Lower leg skin (tissue), 3 donors: ENCODE measurements around the gene RETSAT.

ENCODE experiments used
- CTCF ChIP-seq, 3 donors: fragments of 450-650 bp; IDR thresholded peaks; one replicate each; pipeline ENCODE4 v1.5.1; 2016; ENCODE audit warnings: antibody characterized with exemption in 3 of 3, mild to moderate bottlenecking in 3 of 3, moderate library complexity in 2 of 3
- POLR2A ChIP-seq, 2 donors: fragments of 450-650 bp; IDR thresholded peaks; one replicate each; pipeline ENCODE4 v1.6.1; 2016 to 2017; ENCODE audit warnings: antibody characterized with exemption in 2 of 2, mild to moderate bottlenecking in 1 of 2, moderate library complexity in 1 of 2

DNA sequence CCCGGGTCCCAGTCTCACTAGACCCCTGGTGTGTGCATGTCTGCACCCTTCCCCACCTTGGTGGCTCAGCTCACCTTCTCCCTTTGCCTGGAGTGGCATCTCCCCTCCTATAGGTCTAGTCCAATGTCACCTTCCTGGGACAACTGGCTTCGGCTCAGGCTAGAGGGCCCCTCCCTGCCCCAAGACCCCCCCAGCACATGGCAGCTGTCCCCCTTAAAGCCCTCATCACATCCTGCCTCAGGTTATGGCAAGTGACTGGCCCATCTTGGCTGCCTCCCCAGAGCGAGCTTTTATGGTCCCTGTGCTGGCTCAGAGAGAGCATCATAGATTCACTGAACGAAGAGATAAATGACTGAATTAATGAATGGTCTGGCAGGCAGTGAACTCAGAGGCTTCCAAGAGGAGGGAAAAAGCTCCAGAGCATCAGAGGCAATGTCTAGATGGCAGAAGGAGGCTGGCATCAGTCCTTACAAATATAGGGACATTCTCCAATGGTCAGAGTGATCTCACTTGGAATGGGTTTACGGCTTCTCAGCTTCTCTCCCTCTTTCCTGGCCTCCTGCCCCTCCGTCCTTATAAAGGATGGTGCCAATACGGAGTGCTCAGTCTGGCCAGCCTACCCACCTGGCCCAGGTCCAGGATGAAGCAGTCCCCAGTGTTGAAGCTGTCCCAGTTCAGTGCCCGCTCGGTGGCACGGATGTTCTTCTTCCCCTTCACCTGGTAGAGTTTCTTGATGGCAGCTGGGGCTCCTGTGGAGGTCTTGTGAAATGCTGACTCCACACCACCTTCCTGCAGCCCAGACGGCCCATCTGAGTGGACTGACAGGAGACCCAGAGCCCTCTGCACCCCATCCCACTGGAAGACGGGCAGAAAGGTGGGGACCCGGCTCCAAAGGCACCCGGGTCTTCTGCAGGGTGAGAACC is 46.5 kb upstream of the RETSAT start:
- no peak for TF ChIP-seq CTCF (IDR thresholded peaks at IDR 0.05)
- no peak for TF ChIP-seq POLR2A (IDR thresholded peaks at IDR 0.05)
